Thoracic aorta (tissue), 2 donors: Measurements from ENCODE around the gene RNF125. TPM values are rescaled to one million over a fixed set of nuclear protein-coding genes. Genes with fewer than 3 reads are reported as not detected.

ENCODE experiments used
- ATAC-seq: fragments of 150-250 bp; one replicate; pipeline ENCODE4 v1.8.0; 2017; ENCODE audit warnings: low read depth; ENCODE audit not compliant: insufficient number of reproducible peaks, low FRiP score
- DNase-seq: peaks from one replicate; pipeline ENCODE4 v3.0.0-alpha.2; 2020; ENCODE audit warnings: low spot score
- H3K27ac ChIP-seq, 2 donors: fragments of 200-600 bp; sonication (generic); 1 replicate in 1 of 2; 2 replicates in 1 of 2; pipeline ENCODE4 v1.5.1; 2016; ENCODE audit warnings: mild to moderate bottlenecking in 2 of 2, moderate library complexity in 2 of 2
- H3K27me3 ChIP-seq: fragments of 200-600 bp; sonication (generic); replicated peaks from 2 replicates; pipeline ENCODE4 v1.6.0; 2016; ENCODE audit warnings: mild to moderate bottlenecking; ENCODE audit not compliant: insufficient read depth
- H3K36me3 ChIP-seq: fragments of 200-600 bp; sonication (generic); one replicate; pipeline ENCODE4 v1.5.1; 2016
- H3K4me1 ChIP-seq, 2 donors: fragments of 200-600 bp; sonication (generic); 1 replicate in 1 of 2; 2 replicates in 1 of 2; pipeline versions ENCODE4 v1.5.1 to v1.6.0; 2016; ENCODE audit warnings: low read depth in 2 of 2, mild to moderate bottlenecking in 1 of 2; ENCODE audit not compliant: control insufficient read depth in 1 of 2
- H3K4me3 ChIP-seq: fragments of 200-600 bp; sonication (generic); 2 replicates; pipeline ENCODE4 v1.5.1; 2016; ENCODE audit warnings: mild to moderate bottlenecking
- H3K9me3 ChIP-seq: fragments of 200-600 bp; sonication (generic); 2 replicates; pipeline ENCODE4 v1.5.1; 2016
- total RNA-seq, 2 donors: library from RNA; depleted of rRNA; stranded (reverse); fragments of >200 nt; gene quantifications; one replicate each; pipeline versions ENCODE4 v1.1.0 to v1.2.3, GENCODE V29; 2016
- TF ChIP-seq, protein P1 (sequence below): fragments of 200-600 bp; sonication (generic); IDR thresholded peaks from one replicate; pipeline ENCODE4 v1.5.1; 2019; ENCODE audit warnings: antibody characterized with exemption

The RNF125 gene
- total RNA-seq, 2 donors from 2014 or later, result 2.2 to 4.6 TPM

DNA sequence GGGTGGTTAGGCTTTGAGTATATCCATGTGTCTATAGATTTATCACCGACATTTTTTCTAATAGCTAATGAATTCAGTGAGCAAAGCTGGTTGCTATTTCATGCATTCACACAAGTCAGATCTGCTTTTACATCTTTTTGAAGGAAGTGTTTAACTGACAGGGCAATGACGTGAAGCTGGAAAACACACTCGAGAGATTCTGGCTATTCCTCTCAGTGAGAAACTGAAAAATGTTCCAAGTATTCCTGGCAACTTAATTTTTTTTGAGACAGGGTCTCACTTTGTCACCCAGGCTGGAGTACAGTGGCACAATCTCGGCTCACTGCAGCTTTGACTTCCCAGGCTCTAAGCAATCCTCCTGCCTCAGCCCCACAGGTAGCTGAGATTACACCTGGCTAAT, 94.2 kb downstream of the RNF125 start:
- Histone ChIP-seq H3K27ac (no peak overlapping the region), H3K4me1 (no peaks in the 10 kb centered on the region), H3K27me3 (no peaks in the 10 kb centered on the region), H3K36me3 (peaks cover 4% of the 10 kb centered on the region), H3K4me3 (no peak overlapping the region), H3K9me3 (no peaks in the 10 kb centered on the region)
- no peak for ATAC-seq
- TF ChIP-seq, protein P1, sequence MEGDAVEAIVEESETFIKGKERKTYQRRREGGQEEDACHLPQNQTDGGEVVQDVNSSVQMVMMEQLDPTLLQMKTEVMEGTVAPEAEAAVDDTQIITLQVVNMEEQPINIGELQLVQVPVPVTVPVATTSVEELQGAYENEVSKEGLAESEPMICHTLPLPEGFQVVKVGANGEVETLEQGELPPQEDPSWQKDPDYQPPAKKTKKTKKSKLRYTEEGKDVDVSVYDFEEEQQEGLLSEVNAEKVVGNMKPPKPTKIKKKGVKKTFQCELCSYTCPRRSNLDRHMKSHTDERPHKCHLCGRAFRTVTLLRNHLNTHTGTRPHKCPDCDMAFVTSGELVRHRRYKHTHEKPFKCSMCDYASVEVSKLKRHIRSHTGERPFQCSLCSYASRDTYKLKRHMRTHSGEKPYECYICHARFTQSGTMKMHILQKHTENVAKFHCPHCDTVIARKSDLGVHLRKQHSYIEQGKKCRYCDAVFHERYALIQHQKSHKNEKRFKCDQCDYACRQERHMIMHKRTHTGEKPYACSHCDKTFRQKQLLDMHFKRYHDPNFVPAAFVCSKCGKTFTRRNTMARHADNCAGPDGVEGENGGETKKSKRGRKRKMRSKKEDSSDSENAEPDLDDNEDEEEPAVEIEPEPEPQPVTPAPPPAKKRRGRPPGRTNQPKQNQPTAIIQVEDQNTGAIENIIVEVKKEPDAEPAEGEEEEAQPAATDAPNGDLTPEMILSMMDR, result no peak
- no peak for DNase-seq

DNA sequence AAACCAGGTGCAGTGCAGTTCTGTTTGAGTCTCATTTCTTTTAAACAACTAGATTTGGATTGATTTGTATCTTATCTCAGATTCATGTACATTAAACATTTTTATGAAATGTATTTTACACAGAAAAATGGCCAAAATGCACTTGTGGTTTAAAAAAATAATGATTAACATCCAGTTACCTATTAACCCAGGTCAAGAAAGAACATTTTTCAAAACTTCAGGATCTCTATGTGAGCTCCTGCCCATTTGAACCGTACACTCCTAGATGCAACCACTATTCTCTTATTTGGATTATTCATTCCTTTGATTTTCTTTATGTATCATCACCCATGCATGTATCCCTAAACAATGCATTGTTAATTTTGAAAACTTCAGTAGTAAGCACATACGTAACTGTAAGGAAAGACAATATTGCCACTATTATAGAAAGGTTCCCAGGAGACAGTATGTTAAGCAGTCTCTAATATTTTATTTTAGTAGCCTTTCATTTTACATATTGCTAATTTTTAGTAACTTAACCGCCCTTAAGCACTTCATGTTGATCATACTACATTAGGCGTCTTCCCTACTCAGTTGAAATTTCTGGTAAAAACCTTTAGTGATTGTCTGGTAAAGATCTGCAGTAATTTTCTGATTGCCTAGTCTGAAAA, 95.8 kb downstream of the RNF125 start:
- ATAC-seq, result no peak
- DNase-seq, result no peak
- TF ChIP-seq, protein P1, result no peak
- no peak overlapping the region for H3K27ac ChIP-seq
- no peak overlapping the region for H3K4me3 ChIP-seq
- H3K36me3 ChIP-seq, result peaks cover 10% of the 10 kb centered on the region
- H3K9me3 ChIP-seq, result no peaks in the 10 kb centered on the region
- no peaks in the 10 kb centered on the region for H3K4me1 ChIP-seq
- no peaks in the 10 kb centered on the region for H3K27me3 ChIP-seq

DNA sequence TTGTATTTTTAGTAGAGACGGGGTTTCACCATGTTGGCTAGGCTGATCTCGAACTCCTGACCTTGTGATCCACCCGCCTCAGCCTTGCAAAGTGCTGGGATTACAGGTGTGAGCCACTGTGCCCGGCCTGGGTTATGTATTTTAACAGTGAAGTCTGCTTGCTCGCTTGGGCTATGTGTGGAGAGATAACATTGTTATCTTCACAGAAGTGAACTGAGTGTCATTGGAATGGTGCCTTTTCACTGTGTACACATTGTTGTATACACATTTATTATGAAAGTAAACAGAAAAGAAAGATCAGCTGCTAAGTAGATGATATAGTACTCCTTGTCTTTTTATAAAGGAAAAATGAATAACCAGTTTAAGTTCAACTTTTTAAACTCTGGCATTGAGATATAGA, 103.4 kb downstream of the RNF125 start:
- ATAC-seq (no peak), DNase-seq (no peak)
- peaks cover 11% of the 10 kb centered on the region for H3K36me3 ChIP-seq
- H3K4me1 ChIP-seq, result no peaks in the 10 kb centered on the region
- no peaks in the 10 kb centered on the region for H3K27me3 ChIP-seq
- no peak overlapping the region for H3K27ac ChIP-seq
- H3K4me3 ChIP-seq, result no peak overlapping the region
- no peaks in the 10 kb centered on the region for H3K9me3 ChIP-seq
- TF ChIP-seq, protein P1, result no peak

Other genes starting within 250 kb of the RNF125 start
- gene TRAPPC8, start 75.7 kb upstream of the RNF125 start, total RNA-seq, result 10 to 100 TPM; 25.7 to 31.0 TPM
- 10 to 100 TPM; 17.7 to 18.5 TPM for gene RNF138, start 73.0 kb downstream of the RNF125 start, total RNA-seq
- gene MEP1B, start 171.2 kb downstream of the RNF125 start, total RNA-seq, result not detected